ENCODE measurements around the gene C1orf74. TPM values are rescaled to one million over a fixed set of nuclear protein-coding genes. Genes with fewer than 3 reads are reported as not detected.

The C1orf74 gene
- total RNA-seq, 3 donors from 2014 or later: 0.64 to 3.1 (median 2.0) TPM

GRCh38 chr1:209729436-209729835, 54.9 kb downstream of the C1orf74 start:
- H3K27ac ChIP-seq: no peak overlapping the region
- no peaks in the 10 kb centered on the region for H3K9me3 ChIP-seq
- no peaks in the 10 kb centered on the region for H3K4me1 ChIP-seq
- DNase-seq (ENCODE audit: low spot score in 2 of 2): no peak
- no peaks in the 10 kb centered on the region for H3K36me3 ChIP-seq
- H3K4me3 ChIP-seq: no peak overlapping the region
- intact Hi-C loops (cut with DNase I; ENCODE audit: low total_unique reads): no loop called here
- no peaks in the 10 kb centered on the region for H3K27me3 ChIP-seq
- TF ChIP-seq POLR2AphosphoS5 (IDR thresholded peaks at IDR 0.05): no peak
- no peak for TF ChIP-seq CTCF (IDR thresholded peaks at IDR 0.05)
- no peak for TF ChIP-seq POLR2A (IDR thresholded peaks at IDR 0.05)

Other genes with a start within 250 kb of the C1orf74 start
- 1 to 10 TPM in 1 of 3 donors, under 1 TPM in 1, not detected in 1; 0.16 to 1.8 TPM for gene CAMK1G, start 200.8 kb downstream of the C1orf74 start, total RNA-seq
- gene LAMB3, start 132.1 kb downstream of the C1orf74 start, total RNA-seq: 10 to 100 TPM; 23.9 to 48.0 (median 35.6) TPM
- 1,000 to 10,000 TPM in 1 of 3 donors, 100 to 1,000 TPM in 2; 198 to 1,307 (median 636) TPM for gene G0S2, start 109.1 kb downstream of the C1orf74 start, total RNA-seq
- 10 to 100 TPM in 1 of 3 donors, 1 to 10 TPM in 1, under 1 TPM in 1; 0.88 to 90.1 (median 7.5) TPM for gene HSD11B1, start 79.7 kb downstream of the C1orf74 start, total RNA-seq
- gene TRAF3IP3, start 28.5 kb downstream of the C1orf74 start, total RNA-seq: 1 to 10 TPM; 3.6 to 4.6 (median 4.4) TPM
- gene IRF6, start 21.6 kb upstream of the C1orf74 start, total RNA-seq: 10 to 100 TPM in 2 of 3 donors, 1 to 10 TPM in 1; 1.9 to 81.8 (median 42.9) TPM
- 10 to 100 TPM in 2 of 3 donors, 1 to 10 TPM in 1; 6.4 to 15.5 (median 11.1) TPM for gene UTP25, start 43.4 kb upstream of the C1orf74 start, total RNA-seq
- gene SYT14, start 153.7 kb upstream of the C1orf74 start, total RNA-seq: under 1 TPM in 1 of 3 donors, not detected in 2; 0.73 TPM

All from breast epithelium (tissue), 4 donors.